HL-60/S4 (cell line): ENCODE measurements around the gene ZMIZ2.

Experiments used
- in situ Hi-C: fragments of 300-500 bp; cut with MboI; formaldehyde crosslinking; loops from 2 replicates; pipeline ENCODE4 v1.14.3; 2022; ENCODE audit warnings: low sequenced_read_pairs

Gene ZMIZ2

DNA sequence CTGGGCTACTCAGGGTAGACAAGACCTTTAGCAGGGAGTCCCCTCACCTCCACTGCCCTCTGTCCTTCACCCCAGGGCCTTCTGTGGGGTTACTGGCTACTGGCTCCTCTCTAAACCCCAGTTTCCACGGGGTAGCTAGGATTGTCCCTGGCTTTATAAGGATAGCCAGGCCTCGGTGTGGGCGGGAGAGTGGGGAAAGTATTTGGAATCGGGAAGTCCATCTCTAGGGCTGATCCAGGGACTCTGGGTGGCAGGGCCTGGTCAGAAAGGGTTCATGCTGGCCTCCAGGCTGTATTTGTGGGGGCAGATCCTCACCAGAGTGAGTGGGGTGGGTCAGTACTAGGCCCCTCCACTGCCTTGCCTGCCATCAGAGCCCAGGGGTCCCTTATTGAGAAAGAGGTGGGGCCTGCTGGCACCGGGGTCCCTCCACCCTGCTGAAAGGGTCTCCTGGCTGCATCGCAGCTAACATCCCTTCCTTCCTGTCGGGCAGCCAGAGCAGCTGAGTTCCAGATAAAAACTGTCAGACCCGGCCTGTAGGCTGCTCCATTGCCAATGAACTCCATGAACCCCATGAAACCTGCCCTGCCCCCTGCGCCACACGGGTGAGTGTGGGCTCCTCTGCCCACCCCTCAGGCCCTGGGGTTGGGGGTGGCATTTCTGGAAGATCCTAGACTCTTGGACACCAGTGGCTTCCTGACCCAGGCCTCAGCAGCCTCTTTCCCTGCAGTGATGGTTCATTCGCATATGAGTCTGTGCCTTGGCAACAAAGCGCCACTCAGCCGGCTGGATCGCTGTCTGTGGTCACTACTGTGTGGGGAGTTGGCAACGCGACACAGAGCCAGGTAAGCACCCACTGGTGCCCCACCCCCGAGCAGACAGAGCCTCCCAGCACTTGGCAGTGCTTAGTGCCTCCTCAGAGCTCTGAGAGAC is 7.3 kb downstream of the ZMIZ2 start:
- in situ Hi-C loops, result no loop called here

DNA sequence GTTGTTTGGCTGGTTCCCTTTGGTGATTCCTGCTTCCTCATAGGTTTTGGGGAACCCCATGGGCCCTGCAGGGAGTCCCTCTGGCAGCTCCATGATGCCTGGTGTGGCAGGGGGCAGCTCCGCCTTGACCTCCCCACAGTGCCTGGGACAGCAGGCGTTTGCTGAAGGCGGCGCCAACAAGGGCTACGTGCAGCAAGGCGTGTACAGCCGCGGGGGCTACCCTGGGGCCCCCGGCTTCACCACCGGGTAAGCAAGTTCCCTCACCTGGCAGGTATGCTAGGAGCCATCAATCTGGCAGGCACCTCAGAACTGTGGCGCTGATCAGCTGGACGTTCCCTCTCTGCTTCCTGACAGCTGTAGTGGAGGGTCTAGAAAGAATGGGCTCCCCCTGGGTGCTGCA is 8.3 kb downstream of the ZMIZ2 start:
- in situ Hi-C loops, result no loop called here

DNA sequence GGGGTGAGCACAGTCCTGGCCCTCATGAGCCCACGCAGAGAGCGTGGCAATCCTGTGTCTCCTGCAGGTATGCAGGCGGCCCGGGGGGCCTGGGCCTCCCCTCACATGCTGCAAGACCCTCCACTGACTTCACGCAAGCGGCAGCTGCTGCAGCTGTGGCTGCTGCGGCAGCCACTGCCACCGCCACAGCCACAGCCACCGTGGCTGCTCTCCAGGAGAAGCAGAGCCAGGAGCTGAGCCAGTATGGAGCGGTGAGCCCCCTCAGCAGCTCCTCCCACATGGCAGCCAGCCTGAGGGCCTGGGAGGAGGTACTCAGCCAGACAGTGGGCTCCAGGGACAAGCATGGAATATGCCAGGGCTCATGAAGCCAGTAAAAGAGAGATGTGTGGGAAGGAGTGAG is 8.7 kb downstream of the ZMIZ2 start:
- in situ Hi-C loops, result no loop called here

DNA sequence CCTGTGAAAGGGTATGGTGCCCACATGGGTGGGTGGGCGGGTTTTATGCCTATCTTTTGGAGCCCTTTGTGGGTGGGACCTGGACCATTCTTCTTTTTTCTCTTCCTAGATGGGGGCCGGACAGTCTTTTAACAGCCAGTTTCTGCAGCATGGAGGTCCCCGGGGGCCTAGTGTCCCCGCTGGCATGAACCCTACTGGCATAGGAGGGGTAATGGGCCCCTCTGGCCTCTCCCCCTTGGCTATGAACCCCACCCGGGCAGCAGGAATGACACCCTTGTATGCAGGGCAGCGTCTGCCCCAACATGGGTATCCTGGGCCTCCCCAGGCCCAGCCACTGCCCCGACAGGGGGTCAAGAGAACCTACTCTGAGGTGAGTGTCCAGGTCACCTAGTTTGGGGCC is 9.1 kb downstream of the ZMIZ2 start:
- in situ Hi-C loops, result no loop called here

DNA sequence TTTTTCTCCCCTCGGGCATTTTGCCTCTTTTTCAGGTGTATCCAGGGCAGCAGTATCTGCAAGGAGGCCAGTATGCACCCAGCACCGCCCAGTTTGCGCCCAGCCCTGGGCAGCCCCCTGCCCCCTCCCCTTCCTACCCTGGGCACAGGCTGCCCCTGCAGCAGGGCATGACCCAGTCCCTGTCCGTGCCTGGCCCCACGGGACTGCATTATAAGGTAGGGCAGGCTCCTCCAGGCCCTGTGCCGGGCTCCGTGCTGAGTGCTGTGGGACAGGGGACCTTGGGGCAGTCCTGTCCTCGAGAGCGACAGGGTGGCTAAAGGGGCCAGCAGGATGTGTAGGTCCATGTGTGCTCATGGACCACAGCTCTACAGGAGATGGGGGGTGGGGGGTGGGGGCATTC is 10.6 kb downstream of the ZMIZ2 start:
- in situ Hi-C loops, result no loop called here

DNA sequence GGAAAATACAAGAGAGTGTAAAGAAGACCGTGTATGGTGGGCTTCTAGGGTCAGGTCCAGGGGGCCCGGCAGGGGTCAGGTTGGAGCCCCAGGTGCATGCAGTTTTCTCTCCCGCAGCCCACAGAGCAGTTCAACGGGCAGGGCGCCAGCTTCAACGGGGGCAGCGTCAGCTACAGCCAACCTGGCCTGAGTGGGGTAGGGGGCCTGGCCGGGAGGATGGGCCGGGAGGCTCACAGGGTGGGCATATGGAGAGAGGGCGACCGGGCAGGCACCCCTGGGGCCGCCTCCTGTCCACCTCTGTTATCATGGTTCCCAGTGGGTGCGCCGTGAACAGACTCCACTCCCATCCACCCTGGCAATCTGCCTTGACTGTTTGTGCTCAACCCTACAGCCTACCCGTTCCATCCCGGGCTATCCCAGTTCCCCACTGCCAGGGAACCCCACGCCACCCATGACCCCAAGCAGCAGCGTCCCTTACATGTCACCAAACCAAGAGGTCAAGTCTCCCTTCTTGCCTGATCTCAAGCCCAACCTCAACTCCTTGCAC is 11.5 kb downstream of the ZMIZ2 start:
- in situ Hi-C loops, result no loop called here

DNA sequence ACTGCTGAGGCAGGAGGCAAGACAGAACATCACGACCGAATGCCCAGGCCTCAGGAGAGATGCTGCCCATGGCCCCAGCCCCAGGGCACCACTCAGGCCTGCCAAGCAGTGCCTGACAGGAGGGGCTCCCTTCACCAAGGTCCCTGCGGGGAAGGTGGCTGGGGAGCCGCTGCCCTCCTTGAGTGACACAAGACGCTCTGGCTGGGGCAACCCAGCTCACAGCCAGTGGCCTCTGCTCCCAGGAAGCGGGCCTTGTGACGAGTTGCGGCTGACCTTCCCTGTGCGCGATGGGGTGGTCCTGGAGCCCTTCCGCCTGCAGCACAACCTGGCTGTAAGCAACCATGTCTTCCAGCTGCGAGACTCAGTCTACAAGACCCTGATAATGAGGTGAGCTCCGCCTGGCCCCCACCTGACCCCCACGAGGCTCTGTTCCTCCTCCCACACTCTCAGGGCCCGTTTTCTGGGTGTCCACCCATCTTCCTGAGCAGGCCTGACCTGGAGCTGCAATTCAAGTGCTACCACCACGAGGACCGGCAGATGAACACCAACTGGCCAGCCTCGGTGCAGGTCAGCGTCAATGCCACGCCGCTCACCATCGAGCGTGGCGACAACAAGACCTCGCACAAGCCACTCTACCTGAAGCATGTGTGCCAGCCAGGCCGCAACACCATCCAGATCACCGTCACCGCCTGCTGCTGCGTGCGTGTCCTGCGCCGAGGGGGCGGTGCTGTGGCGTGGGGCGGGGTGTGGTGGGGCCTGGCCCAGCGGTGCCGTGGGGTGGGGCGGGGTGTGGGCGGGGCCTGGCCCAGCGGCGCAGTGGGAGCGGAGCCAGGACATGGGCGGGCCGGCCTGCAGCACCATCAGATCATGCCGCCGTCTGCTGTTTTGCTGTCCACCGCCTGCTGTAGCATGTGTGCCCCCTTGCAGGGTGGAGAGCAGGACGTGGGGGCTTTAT is 12.8 kb downstream of the ZMIZ2 start:
- in situ Hi-C loops, result no loop called here

DNA sequence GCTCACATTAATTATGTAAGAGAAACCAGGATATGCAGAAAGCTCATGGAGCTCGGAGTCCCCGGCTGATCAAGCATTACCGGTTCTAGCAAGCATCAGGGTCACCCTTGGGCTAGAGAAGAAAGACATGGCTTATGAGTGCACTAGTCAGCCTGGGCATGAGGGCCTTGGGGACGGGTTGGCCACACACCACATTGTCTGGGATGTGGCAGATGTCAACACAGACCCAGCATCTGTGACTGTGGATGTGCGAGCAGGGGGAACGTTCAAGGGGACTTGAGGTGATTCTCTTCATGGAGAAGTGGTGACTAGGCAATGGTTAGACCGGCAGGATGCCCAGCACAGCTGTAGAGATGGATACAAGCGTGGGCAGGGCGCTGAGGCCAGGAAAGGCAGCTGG is 13.7 kb downstream of the ZMIZ2 start:
- in situ Hi-C loops, result no loop called here

DNA sequence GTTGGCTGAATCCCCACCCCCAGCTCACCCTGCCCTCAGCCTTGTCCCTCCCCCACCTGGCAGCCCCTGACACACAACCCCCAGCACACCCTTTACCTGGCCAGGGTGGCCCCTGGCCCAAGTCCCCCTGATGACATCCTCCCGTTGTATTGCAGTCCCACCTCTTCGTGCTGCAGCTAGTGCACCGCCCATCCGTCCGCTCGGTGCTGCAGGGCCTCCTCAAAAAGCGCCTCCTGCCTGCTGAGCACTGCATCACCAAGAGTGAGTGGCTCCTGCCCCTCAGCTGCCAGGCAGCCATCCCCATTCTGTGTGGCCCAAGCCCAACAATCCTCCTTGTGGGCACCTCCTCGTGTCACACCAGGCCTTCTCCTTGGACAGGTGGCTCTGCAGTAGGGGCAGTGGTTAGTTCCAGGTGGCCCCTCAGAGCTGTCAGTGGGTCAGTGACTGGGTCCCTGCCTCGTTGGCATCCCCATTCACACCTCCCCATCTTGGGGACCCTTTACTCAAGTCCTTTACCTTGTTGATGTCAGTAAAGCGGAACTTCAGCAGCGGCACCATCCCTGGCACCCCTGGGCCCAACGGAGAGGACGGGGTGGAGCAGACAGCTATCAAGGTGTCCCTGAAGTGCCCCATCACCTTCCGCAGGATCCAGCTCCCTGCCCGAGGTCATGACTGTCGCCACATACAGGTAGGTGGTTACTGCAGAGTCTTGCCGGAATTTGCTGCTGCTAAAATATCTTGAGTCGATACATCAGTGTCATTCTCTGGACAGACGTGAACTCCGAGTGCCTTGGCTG is 14.3 kb downstream of the ZMIZ2 start:
- in situ Hi-C loops, result no loop called here

DNA sequence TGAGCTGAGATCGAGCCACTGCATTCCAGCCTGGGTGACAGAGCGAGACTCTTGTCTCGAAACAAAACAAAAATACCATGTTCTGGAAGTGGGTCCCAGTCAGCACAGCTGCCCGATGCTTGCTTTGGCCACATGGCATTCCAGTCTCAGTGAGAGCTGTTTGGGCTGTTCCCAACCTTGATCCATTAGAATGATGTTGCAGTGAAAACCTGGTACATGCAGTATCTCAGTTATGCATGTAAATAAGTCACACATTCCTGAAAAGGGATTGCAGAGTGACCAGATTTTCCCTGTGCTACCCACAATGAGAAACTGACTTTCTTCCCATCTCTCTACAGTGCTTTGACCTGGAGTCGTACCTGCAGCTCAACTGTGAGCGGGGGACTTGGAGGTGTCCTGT is 15.4 kb downstream of the ZMIZ2 start:
- in situ Hi-C loops, result no loop called here

DNA sequence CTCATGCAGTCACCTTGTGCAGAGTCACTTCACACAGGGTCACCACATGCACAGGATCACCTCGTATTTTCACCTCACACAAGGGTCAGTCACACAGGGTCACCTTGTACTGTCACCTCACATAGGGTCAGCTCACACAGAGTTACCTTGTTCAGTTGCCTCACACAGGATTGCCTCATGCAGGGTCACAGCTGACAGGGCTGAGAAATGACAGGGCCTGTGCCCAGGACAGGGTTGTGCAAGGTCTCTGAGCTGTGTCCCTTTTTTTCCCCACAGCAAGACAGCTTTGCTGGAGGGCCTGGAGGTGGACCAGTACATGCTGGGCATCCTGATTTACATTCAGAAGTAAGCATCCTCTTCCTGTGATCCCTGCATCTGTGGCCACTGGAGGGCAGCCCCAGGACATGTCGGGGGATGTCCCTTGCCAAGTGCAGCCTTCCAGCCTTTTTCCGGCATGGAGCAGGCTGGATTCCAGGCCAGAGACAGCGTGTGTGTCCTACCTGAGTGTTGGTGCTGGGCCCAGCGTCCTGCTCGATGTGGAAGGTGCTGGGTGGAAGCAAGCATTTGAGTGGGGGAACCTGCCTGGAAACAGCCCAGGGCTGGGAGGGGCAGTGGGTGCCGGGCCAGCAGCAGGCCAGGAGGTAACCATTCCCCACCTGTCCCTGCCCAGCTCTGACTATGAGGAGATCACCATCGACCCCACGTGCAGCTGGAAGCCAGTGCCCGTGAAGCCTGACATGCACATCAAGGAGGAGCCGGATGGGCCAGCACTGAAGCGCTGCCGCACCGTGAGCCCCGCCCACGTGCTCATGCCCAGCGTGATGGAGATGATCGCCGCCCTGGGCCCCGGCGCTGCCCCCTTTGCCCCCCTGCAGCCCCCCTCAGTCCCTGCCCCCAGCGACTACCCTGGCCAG is 16.3 kb downstream of the ZMIZ2 start:
- in situ Hi-C loops, result no loop called here

DNA sequence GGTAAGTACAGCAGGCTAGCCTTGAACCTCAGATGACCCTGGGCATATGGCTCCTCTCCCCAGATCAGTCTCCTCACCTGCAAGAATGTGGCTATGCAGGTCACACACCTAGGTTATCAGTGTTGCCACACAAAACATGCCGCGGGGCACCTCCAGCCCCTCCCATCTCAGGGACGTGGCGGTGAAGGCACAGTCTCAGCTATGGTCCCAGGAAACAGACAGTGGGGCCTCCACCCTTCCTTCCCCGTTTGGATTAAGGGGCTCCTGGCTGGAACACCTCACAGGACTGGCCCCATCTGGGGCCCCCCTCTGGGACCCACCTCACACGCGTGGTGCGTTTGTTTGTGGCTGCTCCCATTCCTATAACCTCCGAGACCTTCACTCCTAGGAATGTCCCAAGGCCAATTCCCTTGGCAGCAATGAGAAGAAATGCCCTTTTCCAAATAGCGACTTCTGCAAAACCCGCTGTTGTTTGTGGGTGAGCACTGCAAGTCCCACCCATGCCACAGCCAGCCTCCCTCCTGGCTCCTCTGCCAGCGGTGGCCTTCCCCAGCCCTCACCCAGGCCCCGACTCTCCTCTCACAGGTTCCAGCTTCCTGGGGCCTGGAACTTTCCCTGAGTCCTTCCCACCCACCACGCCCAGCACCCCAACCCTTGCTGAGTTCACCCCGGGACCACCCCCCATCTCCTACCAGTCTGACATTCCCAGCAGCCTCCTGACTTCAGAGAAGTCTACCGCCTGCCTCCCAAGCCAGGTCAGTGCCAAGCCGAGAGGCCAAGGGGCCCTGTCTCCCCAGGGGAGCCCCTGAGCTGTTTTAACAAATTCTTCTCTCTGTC is 17.1 kb downstream of the ZMIZ2 start:
- in situ Hi-C loops, result no loop called here

DNA sequence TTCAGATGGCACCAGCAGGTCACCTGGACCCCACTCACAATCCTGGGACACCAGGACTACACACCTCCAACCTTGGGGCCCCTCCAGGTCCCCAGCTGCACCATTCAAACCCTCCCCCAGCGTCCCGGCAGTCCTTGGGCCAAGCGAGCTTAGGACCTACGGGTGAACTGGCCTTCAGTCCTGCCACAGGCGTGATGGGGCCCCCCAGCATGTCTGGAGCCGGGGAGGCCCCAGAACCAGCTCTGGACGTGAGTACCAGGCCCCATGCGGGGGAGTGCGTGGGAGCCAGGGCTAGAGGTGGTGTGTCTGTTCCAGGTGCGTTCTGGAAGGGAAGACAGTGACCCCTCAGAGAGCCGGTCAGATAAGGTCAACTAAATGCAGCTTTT is 17.8 kb downstream of the ZMIZ2 start:
- in situ Hi-C loops, result no loop called here

DNA sequence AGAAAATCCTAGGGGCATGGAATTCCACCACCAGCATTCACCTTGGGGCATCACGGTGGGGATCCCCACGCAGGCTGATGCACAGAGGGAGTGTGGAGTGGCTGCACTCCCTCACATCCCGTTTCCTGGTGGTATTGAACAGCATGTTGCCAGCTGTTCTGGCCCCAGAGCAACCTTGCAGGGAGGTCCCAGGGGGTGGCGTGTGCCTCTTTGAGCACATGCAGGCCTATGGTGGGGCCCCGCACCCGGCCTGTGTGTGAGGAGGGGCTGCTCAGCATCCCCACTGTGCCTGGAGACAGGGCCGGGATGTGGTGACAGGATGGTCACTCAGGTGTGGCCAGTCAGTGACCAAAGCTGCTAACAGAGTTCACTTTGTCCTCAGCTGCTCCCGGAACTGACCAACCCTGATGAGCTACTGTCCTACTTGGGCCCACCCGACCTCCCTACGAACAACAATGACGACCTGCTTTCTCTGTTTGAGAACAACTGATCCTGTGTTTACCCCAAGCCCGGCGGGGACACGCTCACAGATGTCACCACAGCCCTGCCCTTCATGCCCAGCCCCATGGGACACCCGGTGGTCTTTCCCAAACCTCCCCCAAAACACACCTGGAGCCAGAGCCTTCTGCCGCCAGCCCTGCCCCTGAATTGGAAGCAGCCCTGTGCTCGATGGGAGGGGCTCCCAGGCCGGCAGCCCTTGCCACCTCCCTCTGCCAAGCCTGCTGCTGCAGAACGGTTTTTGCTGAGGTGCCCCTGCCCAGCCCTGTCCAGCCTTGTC is 18.7 kb downstream of the ZMIZ2 start:
- in situ Hi-C loops, result no loop called here

DNA sequence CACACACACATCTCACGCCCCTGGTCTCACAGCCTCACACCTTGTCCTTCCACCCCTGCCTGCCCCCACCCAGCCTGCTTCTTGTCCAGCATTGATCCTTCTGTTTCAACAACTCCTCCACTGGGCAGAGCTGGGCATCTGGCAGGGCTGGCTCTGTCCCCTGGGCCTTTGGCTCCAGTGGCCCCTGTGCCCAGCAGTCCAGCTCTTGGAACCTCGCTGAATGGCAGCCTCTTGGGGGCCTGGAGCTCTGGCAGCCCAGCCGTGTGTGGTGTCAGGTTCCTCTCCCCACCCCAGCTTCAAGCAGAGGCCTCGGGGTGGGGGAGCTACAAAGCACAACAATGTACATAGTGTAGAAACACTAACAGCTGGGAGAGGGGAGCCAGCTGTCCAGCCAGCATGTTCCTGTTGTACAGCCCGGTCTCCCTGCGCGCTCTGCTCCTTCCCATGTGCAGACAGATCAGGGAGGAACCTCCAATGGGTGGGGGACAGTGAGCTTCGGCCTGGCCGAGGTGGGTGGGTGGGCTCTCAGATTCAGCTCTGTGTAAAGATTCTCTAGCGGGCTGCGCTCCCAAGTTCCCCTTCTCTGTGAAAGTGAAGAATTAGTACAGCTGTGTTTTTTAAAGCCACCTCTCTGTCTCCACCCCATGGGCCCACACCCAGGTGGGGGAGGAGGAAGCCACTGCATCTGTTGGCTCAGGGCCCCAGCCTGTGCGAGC is 19.4 kb downstream of the ZMIZ2 start:
- in situ Hi-C loops, result no loop called here

DNA sequence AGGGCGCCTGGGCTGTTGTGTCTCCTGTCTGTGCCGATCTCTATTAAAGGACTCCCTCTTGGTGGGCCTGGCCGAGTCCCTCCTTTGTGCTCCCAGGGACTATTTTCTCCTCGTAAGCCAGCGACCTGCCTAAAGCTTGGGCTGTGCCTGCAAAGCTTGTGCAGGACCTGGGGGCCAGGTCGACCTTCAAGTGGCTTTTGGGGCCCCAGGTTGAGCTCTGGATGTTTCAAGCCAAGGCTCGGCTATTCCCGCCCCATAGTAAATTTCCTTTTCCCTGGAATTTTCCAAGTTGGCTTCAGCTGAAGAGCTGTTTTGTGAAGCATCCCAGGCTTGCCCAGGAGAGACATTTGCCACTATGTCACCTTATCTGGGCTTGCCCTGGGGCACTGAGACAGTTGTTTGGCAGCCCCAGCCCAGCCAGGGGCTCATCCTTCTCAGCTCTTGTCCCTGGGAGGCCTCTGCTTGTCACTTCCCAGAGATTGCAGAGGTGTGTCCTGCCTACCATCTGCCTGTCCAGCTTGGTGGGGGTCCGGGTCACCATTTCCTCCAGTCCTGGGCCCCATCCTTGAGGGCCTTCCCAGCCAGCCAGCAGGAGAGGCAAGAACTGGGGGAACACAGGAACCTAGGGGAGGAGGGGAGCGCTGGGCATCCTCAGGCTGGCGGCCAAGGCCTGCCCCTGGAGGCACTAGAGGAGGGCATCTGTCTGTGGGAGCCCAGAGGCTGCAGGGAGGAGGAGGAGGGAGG is 20.2 kb downstream of the ZMIZ2 start:
- in situ Hi-C loops, result no loop called here

DNA sequence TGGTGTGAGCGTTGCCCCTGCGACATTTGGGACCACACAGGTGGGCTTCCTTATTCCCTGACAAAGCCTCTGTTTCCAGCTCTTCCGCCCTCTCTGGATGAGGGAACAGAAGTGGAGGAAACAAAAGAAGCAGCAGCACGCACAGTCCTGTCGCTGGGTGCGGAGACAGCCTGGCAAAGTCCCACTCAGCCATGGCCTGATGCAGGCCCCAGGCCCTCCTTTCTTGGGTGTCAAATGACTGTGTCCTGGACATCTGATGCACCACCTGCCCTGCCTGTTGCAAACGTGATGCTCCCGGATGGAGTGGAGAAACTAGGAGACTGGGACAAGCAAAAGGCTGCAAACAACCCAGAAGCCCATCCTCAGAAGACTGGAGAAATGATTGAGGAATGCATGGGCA is 20.7 kb downstream of the ZMIZ2 start:
- in situ Hi-C loops, result no loop called here
